Suppressor macrophage treated with lipopolysaccharide for 1 hour (primary cell): ENCODE measurements around the gene TASP1.
"Not testable (repeated sequence)": the region's sequence is repeated elsewhere in the genome, so short reads cannot be mapped to it uniquely, and the experiment has no call there.

ENCODE experiments used
- DNase-seq, 3 donors: peaks; one replicate each; pipeline ENCODE4 v3.0.0-alpha.2; 2020 to 2022

TASP1 gene

GRCh38 chr20:13648291-13649228 lies 9.8 kb upstream of the TASP1 start:
- DNase-seq = no peak

- DNase-seq = no peak
Measured at GRCh38 chr20:13644010-13644409, 5.3 kb upstream of the TASP1 start.

GRCh38 chr20:13639150-13639497 lies 392 bp upstream of the TASP1 start:
- DNase-seq = peak; percentile 79 to 83 (median 81)

- DNase-seq = no peak
Measured at GRCh38 chr20:13638162-13638495, 603 bp downstream of the TASP1 start.

- DNase-seq = no peak
Measured at GRCh38 chr20:13632431-13632830, 6.3 kb downstream of the TASP1 start.

GRCh38 chr20:13627525-13627924 lies 11.2 kb downstream of the TASP1 start:
- DNase-seq = not testable (repeated sequence)

GRCh38 chr20:13626724-13627123 lies 12.0 kb downstream of the TASP1 start:
- no peak for DNase-seq

GRCh38 chr20:13625304-13625979 lies 13.3 kb downstream of the TASP1 start:
- no peak for DNase-seq

- DNase-seq = not testable (repeated sequence)
Measured at GRCh38 chr20:13619415-13619814, 19.3 kb downstream of the TASP1 start.

- not testable (repeated sequence) for DNase-seq
Measured at GRCh38 chr20:13618456-13618855, 20.3 kb downstream of the TASP1 start.

- not testable (repeated sequence) for DNase-seq
Measured at GRCh38 chr20:13617585-13617984, 21.1 kb downstream of the TASP1 start.

GRCh38 chr20:13616713-13617112 lies 22.0 kb downstream of the TASP1 start:
- not testable (repeated sequence) for DNase-seq

- DNase-seq = no peak
Measured at GRCh38 chr20:13613917-13614316, 24.8 kb downstream of the TASP1 start.

GRCh38 chr20:13611611-13612125 lies 27.1 kb downstream of the TASP1 start:
- no peak for DNase-seq

- peak in 2 of 3 donors; percentile 19 to 22 for DNase-seq
Measured at GRCh38 chr20:13610184-13610583, 28.5 kb downstream of the TASP1 start.

- no peak for DNase-seq
Measured at GRCh38 chr20:13608066-13608465, 30.7 kb downstream of the TASP1 start.

GRCh38 chr20:13593423-13593822 lies 45.3 kb downstream of the TASP1 start:
- DNase-seq = not testable (repeated sequence)

- DNase-seq = no peak
Measured at GRCh38 chr20:13588049-13588448, 50.7 kb downstream of the TASP1 start.

GRCh38 chr20:13587370-13587769 lies 51.4 kb downstream of the TASP1 start:
- DNase-seq = no peak

- DNase-seq = no peak
Measured at GRCh38 chr20:13586133-13586532, 52.6 kb downstream of the TASP1 start.

- no peak for DNase-seq
Measured at GRCh38 chr20:13581451-13581850, 57.3 kb downstream of the TASP1 start.

GRCh38 chr20:13580707-13581106 lies 58.0 kb downstream of the TASP1 start:
- DNase-seq = no peak

GRCh38 chr20:13574071-13574470 lies 64.7 kb downstream of the TASP1 start:
- no peak for DNase-seq

GRCh38 chr20:13571662-13572061 lies 67.1 kb downstream of the TASP1 start:
- DNase-seq = no peak
